ENCODE measurements around the gene CCDC32.

The CCDC32 gene

GRCh38 chr15:40569129-40569953, 4.5 kb upstream of the CCDC32 start, which contains the start of gene RPUSD2:
TSS of gene RPUSD2 (plus strand) at chr15:40569299. CDS start at chr15:40569338, 39 bp downstream.
- DNase-seq (ENCODE audit: low read depth, low spot score), result no peak
- Histone ChIP-seq H3K4me1 (ENCODE audit: control insufficient read depth, insufficient read depth, low read length) (no peaks in the 10 kb centered on the region; the same call in 1 of the 2 replicates), H3K36me3 (ENCODE audit: control insufficient read depth, insufficient read depth, low read length) (peaks cover 10% of the 10 kb centered on the region), H3K27ac (ENCODE audit: low read length) (no peak within 1 kb of the TSS), H3K9me3 (ENCODE audit: control insufficient read depth, insufficient read depth, low read length) (no peaks in the 10 kb centered on the region), H3K4me3 (ENCODE audit: low read length) (peak within 1 kb of the TSS; percentile 99), H3K27me3 (ENCODE audit: control insufficient read depth, insufficient read depth, low read length) (no peaks in the 10 kb centered on the region)
- no CpG with 5 or more reads among the region's 62 CpGs for WGBS (ENCODE audit: insufficient coverage, insufficient read length)

GRCh38 chr15:40567111-40567510, 2.3 kb upstream of the CCDC32 start:
- no peaks in the 10 kb centered on the region for H3K36me3 ChIP-seq (ENCODE audit: control insufficient read depth, insufficient read depth, low read length)
- no peak overlapping the region for H3K4me3 ChIP-seq (ENCODE audit: low read length)
- no peak overlapping the region for H3K27ac ChIP-seq (ENCODE audit: low read length)
- WGBS (ENCODE audit: insufficient coverage, insufficient read length), result no CpG with 5 or more reads among the region's 7 CpGs
- no peak for DNase-seq (ENCODE audit: low read depth, low spot score)
- H3K27me3 ChIP-seq (ENCODE audit: control insufficient read depth, insufficient read depth, low read length), result no peaks in the 10 kb centered on the region
- no peaks in the 10 kb centered on the region for H3K9me3 ChIP-seq (ENCODE audit: control insufficient read depth, insufficient read depth, low read length)
- H3K4me1 ChIP-seq (ENCODE audit: control insufficient read depth, insufficient read depth, low read length), result no peaks in the 10 kb centered on the region; the same call in 1 of the 2 replicates

- no peak overlapping the region for H3K4me3 ChIP-seq (ENCODE audit: low read length)
- H3K36me3 ChIP-seq (ENCODE audit: control insufficient read depth, insufficient read depth, low read length), result no peaks in the 10 kb centered on the region
- no CpG with 5 or more reads among the region's 20 CpGs for WGBS (ENCODE audit: insufficient coverage, insufficient read length)
- H3K27ac ChIP-seq (ENCODE audit: low read length), result no peak overlapping the region
- no peaks in the 10 kb centered on the region for H3K27me3 ChIP-seq (ENCODE audit: control insufficient read depth, insufficient read depth, low read length)
- no peaks in the 10 kb centered on the region for H3K9me3 ChIP-seq (ENCODE audit: control insufficient read depth, insufficient read depth, low read length)
- no peak for DNase-seq (ENCODE audit: low read depth, low spot score)
- H3K4me1 ChIP-seq (ENCODE audit: control insufficient read depth, insufficient read depth, low read length), result no peaks in the 10 kb centered on the region; the same call in 1 of the 2 replicates
Observed at GRCh38 chr15:40565333-40566238, 744 bp upstream of the CCDC32 start.

- Histone ChIP-seq H3K4me1 (ENCODE audit: control insufficient read depth, insufficient read depth, low read length) (no peaks in the 10 kb centered on the region), H3K9me3 (ENCODE audit: control insufficient read depth, insufficient read depth, low read length) (no peaks in the 10 kb centered on the region), H3K36me3 (ENCODE audit: control insufficient read depth, insufficient read depth, low read length) (no peaks in the 10 kb centered on the region), H3K27ac (ENCODE audit: low read length) (no peak overlapping the region), H3K27me3 (ENCODE audit: control insufficient read depth, insufficient read depth, low read length) (no peaks in the 10 kb centered on the region), H3K4me3 (ENCODE audit: low read length) (no peak overlapping the region)
- no peak for DNase-seq (ENCODE audit: low read depth, low spot score)
Observed at GRCh38 chr15:40563426-40563825, 1.4 kb downstream of the CCDC32 start.

GRCh38 chr15:40562691-40563090, 2.2 kb downstream of the CCDC32 start:
- no peak overlapping the region for H3K4me3 ChIP-seq (ENCODE audit: low read length)
- no peak for DNase-seq (ENCODE audit: low read depth, low spot score)
- H3K27me3 ChIP-seq (ENCODE audit: control insufficient read depth, insufficient read depth, low read length), result no peaks in the 10 kb centered on the region
- H3K27ac ChIP-seq (ENCODE audit: low read length), result no peak overlapping the region
- no peaks in the 10 kb centered on the region for H3K9me3 ChIP-seq (ENCODE audit: control insufficient read depth, insufficient read depth, low read length)
- H3K4me1 ChIP-seq (ENCODE audit: control insufficient read depth, insufficient read depth, low read length), result no peaks in the 10 kb centered on the region
- no peaks in the 10 kb centered on the region for H3K36me3 ChIP-seq (ENCODE audit: control insufficient read depth, insufficient read depth, low read length)
- WGBS (ENCODE audit: insufficient coverage, insufficient read length), result no CpG with 5 or more reads among the region's 2 CpGs

- no peak for DNase-seq (ENCODE audit: low read depth, low spot score)
Observed at GRCh38 chr15:40558952-40559742, 5.7 kb downstream of the CCDC32 start.

GRCh38 chr15:40555876-40556275, 9.0 kb downstream of the CCDC32 start:
- H3K4me3 ChIP-seq (ENCODE audit: low read length), result no peak overlapping the region
- WGBS (ENCODE audit: insufficient coverage, insufficient read length), result no CpG with 5 or more reads among the region's 2 CpGs
- DNase-seq (ENCODE audit: low read depth, low spot score), result no peak
- H3K27me3 ChIP-seq (ENCODE audit: control insufficient read depth, insufficient read depth, low read length), result no peaks in the 10 kb centered on the region
- no peak overlapping the region for H3K27ac ChIP-seq (ENCODE audit: low read length)
- H3K9me3 ChIP-seq (ENCODE audit: control insufficient read depth, insufficient read depth, low read length), result no peaks in the 10 kb centered on the region
- no peaks in the 10 kb centered on the region for H3K36me3 ChIP-seq (ENCODE audit: control insufficient read depth, insufficient read depth, low read length)
- no peaks in the 10 kb centered on the region for H3K4me1 ChIP-seq (ENCODE audit: control insufficient read depth, insufficient read depth, low read length)

More at GRCh38 chr15:40558952-40559742, 5.7 kb downstream of the CCDC32 start:
- H3K4me1 ChIP-seq (ENCODE audit: control insufficient read depth, insufficient read depth, low read length), result no peaks in the 10 kb centered on the region
- no peaks in the 10 kb centered on the region for H3K9me3 ChIP-seq (ENCODE audit: control insufficient read depth, insufficient read depth, low read length)
- H3K4me3 ChIP-seq (ENCODE audit: low read length), result no peak overlapping the region
- no peaks in the 10 kb centered on the region for H3K36me3 ChIP-seq (ENCODE audit: control insufficient read depth, insufficient read depth, low read length)
- H3K27me3 ChIP-seq (ENCODE audit: control insufficient read depth, insufficient read depth, low read length), result no peaks in the 10 kb centered on the region
- H3K27ac ChIP-seq (ENCODE audit: low read length), result no peak overlapping the region
- WGBS (ENCODE audit: insufficient coverage, insufficient read length), result no CpG with 5 or more reads among the region's 6 CpGs

GRCh38 chr15:40554161-40554525, 10.7 kb downstream of the CCDC32 start:
- Histone ChIP-seq H3K4me1 (ENCODE audit: control insufficient read depth, insufficient read depth, low read length) (no peaks in the 10 kb centered on the region), H3K27ac (ENCODE audit: low read length) (no peak overlapping the region), H3K27me3 (ENCODE audit: control insufficient read depth, insufficient read depth, low read length) (no peaks in the 10 kb centered on the region), H3K36me3 (ENCODE audit: control insufficient read depth, insufficient read depth, low read length) (no peaks in the 10 kb centered on the region), H3K9me3 (ENCODE audit: control insufficient read depth, insufficient read depth, low read length) (no peaks in the 10 kb centered on the region), H3K4me3 (ENCODE audit: low read length) (no peak overlapping the region)
- WGBS (ENCODE audit: insufficient coverage, insufficient read length), result no CpG with 5 or more reads among the region's 4 CpGs
- no peak for DNase-seq (ENCODE audit: low read depth, low spot score)

GRCh38 chr15:40550341-40551037, 14.4 kb downstream of the CCDC32 start:
- no peaks in the 10 kb centered on the region for H3K27me3 ChIP-seq (ENCODE audit: control insufficient read depth, insufficient read depth, low read length)
- H3K4me3 ChIP-seq (ENCODE audit: low read length), result no peak overlapping the region
- no CpG with 5 or more reads among the region's 6 CpGs for WGBS (ENCODE audit: insufficient coverage, insufficient read length)
- H3K4me1 ChIP-seq (ENCODE audit: control insufficient read depth, insufficient read depth, low read length), result no peaks in the 10 kb centered on the region
- no peaks in the 10 kb centered on the region for H3K9me3 ChIP-seq (ENCODE audit: control insufficient read depth, insufficient read depth, low read length)
- no peak overlapping the region for H3K27ac ChIP-seq (ENCODE audit: low read length)
- no peaks in the 10 kb centered on the region for H3K36me3 ChIP-seq (ENCODE audit: control insufficient read depth, insufficient read depth, low read length)
- DNase-seq (ENCODE audit: low read depth, low spot score), result no peak
